HepG2 (cell line): Measurements from ENCODE around the gene SP6. TPM values are rescaled to one million over a fixed set of nuclear protein-coding genes. Genes with fewer than 3 reads are reported as not detected.

ENCODE experiments used
- CENPT ChIP-seq: sonication (generic); formaldehyde crosslinking; IDR thresholded peaks from 2 replicates; pipeline ENCODE4 v1.8.0; 2022; ENCODE audit warnings: low read depth, mild to moderate bottlenecking, moderate library complexity, missing genetic modification reagents
- GATAD1 ChIP-seq: IDR thresholded peaks from 2 replicates; pipeline ENCODE4 v1.6.1; 2016; ENCODE audit warnings: missing genetic modification reagents, missing compliant biosample characterization
- GATAD2A ChIP-seq: IDR thresholded peaks from 2 replicates; pipeline ENCODE4 v1.6.1; 2016
- IRX3 ChIP-seq: sonication (generic); formaldehyde crosslinking; IDR thresholded peaks from 2 replicates; pipeline ENCODE4 v1.8.1; 2023; ENCODE audit warnings: mild to moderate bottlenecking, low read depth, missing genetic modification reagents, borderline replicate concordance
- KDM1A ChIP-seq: IDR thresholded peaks from 2 replicates; pipeline ENCODE4 v1.6.1; 2016; ENCODE audit warnings: missing compliant biosample characterization
- KDM5B ChIP-seq: sonication (generic); formaldehyde crosslinking; IDR thresholded peaks from 2 replicates; pipeline ENCODE4 v1.4.0; 2020; ENCODE audit warnings: missing genetic modification reagents, mild to moderate bottlenecking, borderline replicate concordance
- KMT2A ChIP-seq: sonication (generic); formaldehyde crosslinking; IDR thresholded peaks from 2 replicates; pipeline ENCODE4 v1.4.0; 2020; ENCODE audit warnings: missing genetic modification reagents
- MATR3 ChIP-seq: sonication (generic); formaldehyde crosslinking; IDR thresholded peaks from 2 replicates; pipeline ENCODE4 v1.4.0; 2020; ENCODE audit warnings: missing genetic modification reagents
- MAZ ChIP-seq, 2 experiments: sonication (generic) in 1 of 2; formaldehyde crosslinking in 1 of 2; IDR thresholded peaks; 2 replicates each; pipeline versions ENCODE4 v1.5.0 to v1.6.1; 2012 to 2020; ENCODE audit warnings: low read depth in 2 of 2, mild to moderate bottlenecking in 2 of 2, borderline replicate concordance in 1 of 2, improper control_type of control experiment in 1 of 2, low read length in 1 of 2, missing genetic modification reagents in 1 of 2, moderate library complexity in 1 of 2
- MTF2 ChIP-seq: sonication (generic); formaldehyde crosslinking; IDR thresholded peaks from 2 replicates; pipeline ENCODE4 v1.5.0; 2020; ENCODE audit warnings: missing genetic modification reagents, borderline replicate concordance
- MYC ChIP-seq: sonication (generic); formaldehyde crosslinking; IDR thresholded peaks from 2 replicates; pipeline ENCODE4 v1.9.0; 2021; ENCODE audit warnings: missing genetic modification reagents, borderline replicate concordance
- NCOA5 ChIP-seq: sonication (generic); formaldehyde crosslinking; IDR thresholded peaks from 2 replicates; pipeline ENCODE4 v1.4.0; 2020; ENCODE audit warnings: missing genetic modification reagents
- NFATC3 ChIP-seq: sonication (generic); formaldehyde crosslinking; IDR thresholded peaks from 2 replicates; pipeline ENCODE4 v1.5.1; 2020; ENCODE audit warnings: mild to moderate bottlenecking, missing genetic modification reagents
- PRPF4 ChIP-seq: fragments of 200-400 bp; formaldehyde crosslinking; IDR thresholded peaks from 2 replicates; pipeline ENCODE4 v1.6.1; 2016; ENCODE audit warnings: low read length, low read depth; ENCODE audit not compliant: poor library complexity, severe bottlenecking
- RARA ChIP-seq: IDR thresholded peaks from 2 replicates; pipeline ENCODE4 v1.6.1; 2016; ENCODE audit warnings: missing genetic modification reagents, missing compliant biosample characterization
- SAP130 ChIP-seq: IDR thresholded peaks from 2 replicates; pipeline ENCODE4 v1.6.1; 2016; ENCODE audit warnings: low read depth
- SMC3 ChIP-seq: IDR thresholded peaks from 2 replicates; pipeline ENCODE4 v1.6.1; 2011; ENCODE audit warnings: low read length, improper control_type of control experiment
- SNAPC2 ChIP-seq: sonication (generic); formaldehyde crosslinking; IDR thresholded peaks from 2 replicates; pipeline ENCODE4 v1.8.1; 2022; ENCODE audit warnings: mild to moderate bottlenecking, missing genetic modification reagents
- SUZ12 ChIP-seq: fragments of 150-350 bp; IDR thresholded peaks from 2 replicates; pipeline ENCODE4 v1.6.1; 2014; ENCODE audit warnings: low read depth, low read length
- TCF7 ChIP-seq: sonication (generic); IDR thresholded peaks from 2 replicates; pipeline ENCODE4 v1.6.1; 2016; ENCODE audit warnings: antibody characterized with exemption, low read depth
- THYN1 ChIP-seq: sonication (generic); formaldehyde crosslinking; IDR thresholded peaks from 2 replicates; pipeline ENCODE4 v1.8.1; 2023; ENCODE audit warnings: low read depth, mild to moderate bottlenecking, moderate library complexity, missing genetic modification reagents, borderline replicate concordance
- TMF1 ChIP-seq: sonication (generic); formaldehyde crosslinking; IDR thresholded peaks from 2 replicates; pipeline ENCODE4 v1.8.1; 2022; ENCODE audit warnings: low read depth, missing genetic modification reagents
- ZNF251 ChIP-seq: sonication (generic); formaldehyde crosslinking; IDR thresholded peaks from 2 replicates; pipeline ENCODE4 v1.9.0; 2021; ENCODE audit warnings: mild to moderate bottlenecking, missing genetic modification reagents
- ZNF546 ChIP-seq: sonication (generic); formaldehyde crosslinking; conservative IDR thresholded peaks from 2 replicates; pipeline ENCODE4 v1.8.1; 2023; ENCODE audit warnings: mild to moderate bottlenecking, missing genetic modification reagents
- ZNF547 ChIP-seq: sonication (generic); formaldehyde crosslinking; IDR thresholded peaks from 2 replicates; pipeline ENCODE4 v1.5.1; 2020; ENCODE audit warnings: mild to moderate bottlenecking, missing genetic modification reagents
- polyA plus RNA-seq, 8 experiments: library from polyadenylated mRNA; depleted of rRNA in 3 of 8; stranded (reverse) in 7 of 8; unstranded in 1 of 8; fragments of >200 nt; fragmentation: Illumina TruSeq in 4 of 8; extraction: Trizol in 4 of 8; gene quantifications; 2 replicates each; pipeline versions ENCODE4 v1.2.1 to v1.2.3, GENCODE V29; 2011 to 2016; ENCODE audit warnings: low read depth in 4 of 8, missing spikeins in 1 of 8, mixed read lengths in 1 of 8; ENCODE audit not compliant: insufficient read depth in 1 of 8
- total RNA-seq, 5 experiments: library from RNA; depleted of rRNA; stranded (reverse); fragments of >200 nt; fragmentation: Illumina TruSeq; extraction: Trizol; gene quantifications; 2 replicates each; pipeline ENCODE4 v1.2.3, GENCODE V29; 2016; ENCODE audit warnings: low read depth in 1 of 5
- TF ChIP-seq, protein P1 (sequence below): sonication (generic); formaldehyde crosslinking; IDR thresholded peaks from 2 replicates; pipeline ENCODE4 v1.8.1; 2023; ENCODE audit warnings: mild to moderate bottlenecking, moderate library complexity, missing genetic modification reagents
- TF ChIP-seq, protein P2 (sequence below): sonication (generic); formaldehyde crosslinking; IDR thresholded peaks from 2 replicates; pipeline ENCODE4; 2020; ENCODE audit warnings: missing genetic modification reagents, mild to moderate bottlenecking, borderline replicate concordance
- TF ChIP-seq, protein P3 (sequence below): sonication (generic); formaldehyde crosslinking; IDR thresholded peaks from 2 replicates; pipeline ENCODE4 v1.4.0; 2020; ENCODE audit warnings: mild to moderate bottlenecking, missing genetic modification reagents

The SP6 gene
- total and polyA plus RNA-seq, 2 of the 13 experiments (the other 11 are each of a cell fraction or from before 2014, with no cell fraction given), result 0.07 TPM

DNA sequence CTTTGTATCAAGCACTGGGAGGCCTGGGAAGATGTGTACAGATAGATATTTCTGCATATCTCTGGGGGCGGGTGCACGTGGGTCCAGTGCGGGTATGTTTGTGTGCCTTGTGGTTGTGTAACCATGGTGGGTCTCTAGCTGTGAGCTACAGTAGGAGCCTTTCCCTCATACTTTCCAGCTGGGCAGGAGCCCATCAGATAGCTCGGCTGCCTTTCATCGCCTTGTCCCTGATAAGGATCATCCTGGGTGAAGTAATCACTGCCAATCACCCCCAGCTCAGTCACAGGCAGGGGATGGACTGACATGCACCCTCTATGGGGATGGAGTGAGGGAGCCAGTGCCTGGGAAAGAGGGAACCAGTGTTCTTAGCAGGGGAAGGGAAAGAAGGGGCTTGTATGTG, 6.7 kb downstream of the SP6 start (continued):
- TF ChIP-seq PRPF4 (no peak), SUZ12 (no peak), NFATC3 (CRISPR knock-in tag) (no peak), RARA (CRISPR knock-in tag) (no peak), NCOA5 (CRISPR knock-in tag) (no peak), CENPT (CRISPR knock-in tag) (no peak), SAP130 (CRISPR knock-in tag) (peak; percentile 28; the same call in 1 of the 2 replicates), SNAPC2 (CRISPR knock-in tag) (no peak), TCF7 (0 out of 2 replicates have a peak, but pooled peaks have one; percentile 15), MYC (CRISPR knock-in tag) (no peak), ZNF547 (CRISPR knock-in tag) (no peak), TMF1 (no peak), THYN1 (CRISPR knock-in tag) (no peak), SMC3 (no peak), KDM1A (CRISPR knock-in tag) (0 out of 2 replicates have a peak, but pooled peaks have one; percentile 9), MTF2 (CRISPR knock-in tag) (no peak), ZNF546 (no peak), GATAD1 (CRISPR knock-in tag) (no peak), IRX3 (no peak), KMT2A (CRISPR knock-in tag) (no peak), GATAD2A (CRISPR knock-in tag) (peak; percentile 79), KDM5B (CRISPR knock-in tag) (no peak), MATR3 (CRISPR knock-in tag) (no peak), MAZ (IDR thresholded peaks at IDR 0.05; ENCODE audit: borderline replicate concordance, low read depth, low read length) (no peak), MAZ (CRISPR knock-in tag; IDR thresholded peaks at IDR 0.05; ENCODE audit: low read depth) (0 out of 2 replicates have a peak, but pooled peaks have one; percentile 17), ZNF251 (CRISPR knock-in tag) (no peak)
- TF ChIP-seq, protein P1, sequence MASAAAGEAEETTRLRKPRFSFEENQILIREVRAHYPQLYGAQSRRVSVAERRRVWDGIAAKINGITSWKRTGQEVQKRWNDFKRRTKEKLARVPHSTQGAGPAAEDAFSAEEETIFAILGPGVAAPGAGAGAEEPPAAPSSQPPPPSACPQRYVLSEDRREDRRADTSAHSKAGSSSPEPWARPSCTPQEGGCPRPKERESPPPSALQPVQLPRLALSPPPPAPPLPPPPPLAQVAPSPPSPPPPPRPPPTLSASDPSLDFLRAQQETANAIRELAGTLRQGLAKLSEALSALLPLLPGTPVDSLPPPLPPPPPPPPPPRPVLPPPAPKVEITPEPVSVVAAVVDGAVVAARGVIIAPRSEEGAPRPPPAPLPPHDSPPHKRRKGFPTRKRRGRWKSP, result no peak
- TF ChIP-seq, protein P2, sequence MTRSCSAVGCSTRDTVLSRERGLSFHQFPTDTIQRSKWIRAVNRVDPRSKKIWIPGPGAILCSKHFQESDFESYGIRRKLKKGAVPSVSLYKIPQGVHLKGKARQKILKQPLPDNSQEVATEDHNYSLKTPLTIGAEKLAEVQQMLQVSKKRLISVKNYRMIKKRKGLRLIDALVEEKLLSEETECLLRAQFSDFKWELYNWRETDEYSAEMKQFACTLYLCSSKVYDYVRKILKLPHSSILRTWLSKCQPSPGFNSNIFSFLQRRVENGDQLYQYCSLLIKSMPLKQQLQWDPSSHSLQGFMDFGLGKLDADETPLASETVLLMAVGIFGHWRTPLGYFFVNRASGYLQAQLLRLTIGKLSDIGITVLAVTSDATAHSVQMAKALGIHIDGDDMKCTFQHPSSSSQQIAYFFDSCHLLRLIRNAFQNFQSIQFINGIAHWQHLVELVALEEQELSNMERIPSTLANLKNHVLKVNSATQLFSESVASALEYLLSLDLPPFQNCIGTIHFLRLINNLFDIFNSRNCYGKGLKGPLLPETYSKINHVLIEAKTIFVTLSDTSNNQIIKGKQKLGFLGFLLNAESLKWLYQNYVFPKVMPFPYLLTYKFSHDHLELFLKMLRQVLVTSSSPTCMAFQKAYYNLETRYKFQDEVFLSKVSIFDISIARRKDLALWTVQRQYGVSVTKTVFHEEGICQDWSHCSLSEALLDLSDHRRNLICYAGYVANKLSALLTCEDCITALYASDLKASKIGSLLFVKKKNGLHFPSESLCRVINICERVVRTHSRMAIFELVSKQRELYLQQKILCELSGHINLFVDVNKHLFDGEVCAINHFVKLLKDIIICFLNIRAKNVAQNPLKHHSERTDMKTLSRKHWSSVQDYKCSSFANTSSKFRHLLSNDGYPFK (CRISPR knock-in tag), result no peak
- TF ChIP-seq, protein P3, sequence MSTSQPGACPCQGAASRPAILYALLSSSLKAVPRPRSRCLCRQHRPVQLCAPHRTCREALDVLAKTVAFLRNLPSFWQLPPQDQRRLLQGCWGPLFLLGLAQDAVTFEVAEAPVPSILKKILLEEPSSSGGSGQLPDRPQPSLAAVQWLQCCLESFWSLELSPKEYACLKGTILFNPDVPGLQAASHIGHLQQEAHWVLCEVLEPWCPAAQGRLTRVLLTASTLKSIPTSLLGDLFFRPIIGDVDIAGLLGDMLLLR (CRISPR knock-in tag), result no peak
